Activated naive CD4-positive, alpha-beta T cell treated with anti-CD3 and anti-CD28 coated beads for 36 hours (primary cell): ENCODE measurements around the gene PMEPA1. TPM values are rescaled to one million over a fixed set of nuclear protein-coding genes. Genes with fewer than 3 reads are reported as not detected.

Experiments
- CTCF ChIA-PET: fragments of 350-600 bp; sonication (Branson Sonifier 250); formaldehyde crosslinking; loops from one replicate; lab custom pipeline; 2021; ENCODE audit warnings: antibody characterized with exemption; lab: Charles Lee
- DNase-seq: peaks from one replicate; pipeline ENCODE4 v3.0.0-alpha.2; 2020
- H3K27ac Mint-ChIP-seq: one replicate; pipeline ENCODE4 v1.8.0; 2021; ENCODE audit warnings: mild to moderate bottlenecking, mixed read lengths
- H3K27me3 Mint-ChIP-seq: one replicate; pipeline ENCODE4 v1.8.0; 2021; ENCODE audit warnings: low read depth, mixed read lengths
- H3K36me3 Mint-ChIP-seq: one replicate; pipeline ENCODE4 v1.8.0; 2021; ENCODE audit warnings: low read depth, mixed read lengths
- H3K4me1 Mint-ChIP-seq: one replicate; pipeline ENCODE4 v1.8.0; 2021; ENCODE audit warnings: low read depth, mixed read lengths
- H3K4me3 Mint-ChIP-seq: one replicate; pipeline ENCODE4 v1.8.0; 2021; ENCODE audit warnings: mild to moderate bottlenecking, moderate library complexity, mixed read lengths
- H3K9me3 Mint-ChIP-seq: one replicate; pipeline ENCODE4 v1.8.0; 2021; ENCODE audit warnings: mixed read lengths
- intact Hi-C: fragments of 100-400 bp; cut with micrococcal nuclease; formaldehyde crosslinking; loops from one replicate; pipeline ENCODE4 v1.15.1; 2023
- total RNA-seq, 2 experiments: library from RNA; stranded (reverse); gene quantifications; one replicate each; pipeline ENCODE4 v1.2.3, GENCODE V29; 2021

PMEPA1 gene
- total RNA-seq, 2 experiments from 2014 or later: 2.0 to 2.2 TPM

DNA sequence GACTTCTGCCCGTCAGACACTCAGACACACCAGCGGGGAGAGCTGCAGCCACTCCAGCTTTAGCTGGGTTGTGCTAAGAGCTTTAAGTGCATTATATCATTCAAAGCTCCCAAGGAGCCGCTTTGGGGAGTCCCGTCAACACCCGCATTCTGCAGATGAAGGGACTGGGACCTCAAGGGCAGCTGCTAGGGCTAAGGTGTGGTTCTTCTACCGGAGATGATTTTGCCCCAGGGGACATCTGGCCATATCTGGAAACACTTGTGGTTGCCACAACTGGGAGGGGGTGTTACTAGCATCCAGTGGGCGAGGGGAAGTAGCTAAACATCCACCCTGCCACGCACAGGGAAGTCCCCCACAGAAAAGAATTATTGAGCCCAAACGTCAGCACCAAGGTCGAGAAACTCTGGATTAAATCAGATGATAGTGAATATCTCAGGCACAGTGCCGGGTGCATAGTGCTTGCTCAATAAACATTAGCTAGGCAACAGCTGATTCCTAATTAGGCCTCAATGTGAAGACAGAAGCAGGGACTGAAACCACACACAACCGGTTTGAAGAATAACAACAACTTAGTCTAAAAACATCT, 29.6 kb downstream of the PMEPA1 start:
- no peaks in the 10 kb centered on the region for H3K9me3 Mint-ChIP-seq
- H3K4me3 Mint-ChIP-seq: no peak overlapping the region
- DNase-seq: no peak
- no peaks in the 10 kb centered on the region for H3K27me3 Mint-ChIP-seq
- no peak overlapping the region for H3K27ac Mint-ChIP-seq
- CTCF ChIA-PET: interaction anchor here (0.8 to 1.4 kb wide), 3 partner anchors 18 to 529 kb away, joined by 3 to 5 read pairs (median 3); no protein-coding TSS in a partner anchor
- no peaks in the 10 kb centered on the region for H3K36me3 Mint-ChIP-seq
- peaks cover 19% of the 10 kb centered on the region for H3K4me1 Mint-ChIP-seq
- intact Hi-C loops: no loop called here

GRCh38 chr20:57679113-57679512, 30.7 kb downstream of the PMEPA1 start:
- DNase-seq: no peak
- intact Hi-C loops: no loop called here
- Mint-ChIP-seq H3K27me3 (no peaks in the 10 kb centered on the region), H3K4me3 (no peak overlapping the region), H3K36me3 (no peaks in the 10 kb centered on the region), H3K4me1 (peaks cover 19% of the 10 kb centered on the region), H3K27ac (peak overlapping the region; percentile 14), H3K9me3 (no peaks in the 10 kb centered on the region)
- CTCF ChIA-PET: no interaction called here

DNA sequence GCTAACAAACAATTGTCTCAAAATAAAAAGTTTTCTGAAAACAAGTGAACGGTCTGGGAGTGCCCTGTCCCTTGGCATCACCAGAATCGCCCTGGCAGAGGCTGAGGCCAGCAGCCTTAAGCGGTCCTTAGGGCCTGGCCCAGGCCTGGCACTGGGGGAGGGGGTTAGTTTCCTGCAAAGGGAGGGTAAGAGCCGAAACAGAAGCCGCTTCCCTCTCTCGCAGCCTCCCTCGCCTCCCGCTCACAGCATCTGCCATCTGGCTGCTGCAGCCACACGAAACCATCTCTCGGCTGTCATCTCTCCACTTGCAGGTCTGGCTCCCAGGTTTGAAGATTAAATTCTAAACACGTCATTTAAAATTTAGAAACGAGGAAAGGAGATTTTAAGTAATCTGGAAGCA, 31.5 kb downstream of the PMEPA1 start:
- H3K27me3 Mint-ChIP-seq: no peaks in the 10 kb centered on the region
- no peak for DNase-seq
- no peaks in the 10 kb centered on the region for H3K36me3 Mint-ChIP-seq
- intact Hi-C loops: no loop called here
- H3K4me3 Mint-ChIP-seq: no peak overlapping the region
- no peak overlapping the region for H3K27ac Mint-ChIP-seq
- CTCF ChIA-PET: no interaction called here
- peaks cover 19% of the 10 kb centered on the region for H3K4me1 Mint-ChIP-seq
- no peaks in the 10 kb centered on the region for H3K9me3 Mint-ChIP-seq

DNA sequence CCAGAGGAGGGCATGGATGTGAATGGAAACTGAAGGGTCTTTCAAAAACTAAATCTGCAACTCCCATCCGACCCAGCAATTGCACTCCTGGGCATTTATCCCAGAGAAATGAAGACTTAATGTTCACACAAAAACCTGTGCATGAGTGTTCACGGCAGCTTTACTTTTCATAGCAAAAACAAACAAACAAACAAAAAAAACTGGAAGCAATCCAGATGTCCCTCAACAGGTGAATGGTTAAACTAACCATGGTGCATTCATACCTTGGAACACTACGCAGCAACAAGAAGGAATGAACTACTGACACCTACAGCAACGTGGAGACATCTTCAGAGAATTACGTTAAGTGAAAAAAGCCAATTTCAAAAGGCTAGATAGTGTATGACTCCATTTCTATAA, 32.2 kb downstream of the PMEPA1 start:
- H3K9me3 Mint-ChIP-seq: no peaks in the 10 kb centered on the region
- H3K4me1 Mint-ChIP-seq: peaks cover 19% of the 10 kb centered on the region
- intact Hi-C loops: no loop called here
- no peak overlapping the region for H3K27ac Mint-ChIP-seq
- H3K36me3 Mint-ChIP-seq: no peaks in the 10 kb centered on the region
- H3K4me3 Mint-ChIP-seq: no peak overlapping the region
- no peak for DNase-seq
- no peaks in the 10 kb centered on the region for H3K27me3 Mint-ChIP-seq
- CTCF ChIA-PET: no interaction called here

GRCh38 chr20:57676589-57677583, 32.9 kb downstream of the PMEPA1 start:
- DNase-seq: no peak
- no peak overlapping the region for H3K27ac Mint-ChIP-seq
- H3K36me3 Mint-ChIP-seq: no peaks in the 10 kb centered on the region
- H3K4me3 Mint-ChIP-seq: no peak overlapping the region
- CTCF ChIA-PET: no interaction called here
- intact Hi-C loops: no loop called here
- no peaks in the 10 kb centered on the region for H3K27me3 Mint-ChIP-seq
- H3K4me1 Mint-ChIP-seq: peaks cover 18% of the 10 kb centered on the region
- H3K9me3 Mint-ChIP-seq: no peaks in the 10 kb centered on the region

- Mint-ChIP-seq H3K9me3 (no peaks in the 10 kb centered on the region), H3K36me3 (no peaks in the 10 kb centered on the region), H3K27me3 (no peaks in the 10 kb centered on the region), H3K4me3 (no peak overlapping the region), H3K4me1 (peaks cover 7% of the 10 kb centered on the region), H3K27ac (no peak overlapping the region)
- CTCF ChIA-PET: no interaction called here
- DNase-seq: no peak
- intact Hi-C loops: no loop called here
These were observed 34.0 kb downstream of the PMEPA1 start for GRCh38 chr20:57675773-57676172.

DNA sequence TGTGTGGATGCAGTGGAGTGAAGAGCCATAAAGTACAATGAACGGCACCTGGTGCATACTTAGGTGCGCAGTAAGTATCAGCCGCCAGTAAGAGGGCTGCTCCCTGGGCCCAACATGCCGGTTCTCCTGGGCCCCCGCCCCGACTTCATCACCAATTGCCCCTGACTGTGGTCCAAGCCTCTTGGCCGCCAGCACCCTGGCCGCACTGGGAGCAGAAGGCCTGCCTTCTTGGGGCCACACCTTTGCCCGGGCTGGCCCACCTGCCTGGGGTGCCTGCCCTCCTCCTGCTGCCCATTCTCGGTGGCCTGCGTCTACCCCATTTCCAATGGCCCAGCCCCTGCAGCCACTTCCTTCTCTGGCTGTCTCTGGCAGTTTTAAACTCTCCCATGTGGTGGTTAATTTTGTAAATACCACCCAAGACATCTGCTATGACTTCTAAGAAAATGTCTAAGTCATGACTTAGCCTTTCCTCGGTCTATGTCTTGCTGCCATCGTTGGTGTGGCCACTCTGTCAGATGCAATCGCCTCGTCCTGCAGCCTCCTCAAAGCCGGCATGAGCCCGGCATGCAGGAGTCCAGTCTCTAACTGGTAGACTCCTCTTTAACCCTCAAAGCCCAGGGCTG, 36.8 kb downstream of the PMEPA1 start:
- no peaks in the 10 kb centered on the region for H3K4me1 Mint-ChIP-seq
- H3K27me3 Mint-ChIP-seq: no peaks in the 10 kb centered on the region
- H3K27ac Mint-ChIP-seq: no peak overlapping the region
- H3K4me3 Mint-ChIP-seq: no peak overlapping the region
- no peak for DNase-seq
- CTCF ChIA-PET: no interaction called here
- intact Hi-C loops: no loop called here
- H3K36me3 Mint-ChIP-seq: no peaks in the 10 kb centered on the region
- no peaks in the 10 kb centered on the region for H3K9me3 Mint-ChIP-seq

- no peak overlapping the region for H3K27ac Mint-ChIP-seq
- H3K36me3 Mint-ChIP-seq: no peaks in the 10 kb centered on the region
- H3K27me3 Mint-ChIP-seq: no peaks in the 10 kb centered on the region
- H3K4me1 Mint-ChIP-seq: no peaks in the 10 kb centered on the region
- intact Hi-C loops: no loop called here
- CTCF ChIA-PET: no interaction called here
- peak; percentile 15 for DNase-seq
- no peaks in the 10 kb centered on the region for H3K9me3 Mint-ChIP-seq
- no peak overlapping the region for H3K4me3 Mint-ChIP-seq
These were observed 37.7 kb downstream of the PMEPA1 start for GRCh38 chr20:57672164-57672563.

GRCh38 chr20:57671662-57672061, 38.2 kb downstream of the PMEPA1 start:
- Mint-ChIP-seq H3K4me1 (no peaks in the 10 kb centered on the region), H3K9me3 (no peaks in the 10 kb centered on the region), H3K36me3 (no peaks in the 10 kb centered on the region), H3K4me3 (no peak overlapping the region), H3K27me3 (no peaks in the 10 kb centered on the region), H3K27ac (no peak overlapping the region)
- CTCF ChIA-PET: no interaction called here
- DNase-seq: no peak
- intact Hi-C loops: no loop called here

- no peak for DNase-seq
- H3K27ac Mint-ChIP-seq: no peak overlapping the region
- no peak overlapping the region for H3K4me3 Mint-ChIP-seq
- CTCF ChIA-PET: no interaction called here
- no peaks in the 10 kb centered on the region for H3K27me3 Mint-ChIP-seq
- H3K9me3 Mint-ChIP-seq: no peaks in the 10 kb centered on the region
- no peaks in the 10 kb centered on the region for H3K36me3 Mint-ChIP-seq
- H3K4me1 Mint-ChIP-seq: no peaks in the 10 kb centered on the region
- intact Hi-C loops: no loop called here
These were observed 38.8 kb downstream of the PMEPA1 start for GRCh38 chr20:57671072-57671391.

- CTCF ChIA-PET: no interaction called here
- intact Hi-C loops: no loop called here
- Mint-ChIP-seq H3K9me3 (no peaks in the 10 kb centered on the region), H3K36me3 (no peaks in the 10 kb centered on the region), H3K27me3 (no peaks in the 10 kb centered on the region), H3K4me1 (no peaks in the 10 kb centered on the region), H3K27ac (no peak overlapping the region), H3K4me3 (no peak overlapping the region)
- DNase-seq: no peak
These were observed 39.3 kb downstream of the PMEPA1 start for GRCh38 chr20:57670288-57671071.

DNA sequence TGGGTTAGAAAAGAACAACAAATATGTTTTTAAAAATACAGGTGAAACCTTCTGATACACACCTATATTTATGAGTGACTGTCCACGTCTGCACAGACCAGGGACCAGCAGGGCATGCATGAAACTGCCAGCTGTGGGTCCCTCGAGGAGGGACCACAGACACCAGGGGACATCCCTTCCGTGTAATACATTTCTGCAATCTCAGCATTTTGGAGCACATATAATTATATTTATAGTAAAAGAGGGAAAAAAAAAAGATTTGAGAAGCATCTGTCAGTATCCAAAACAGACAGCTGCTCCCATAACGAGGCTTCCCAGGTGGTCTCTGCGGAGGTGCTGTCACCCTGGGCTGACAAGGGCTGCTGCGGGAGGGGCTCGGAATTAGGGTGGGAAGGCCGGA, 40.2 kb downstream of the PMEPA1 start:
- CTCF ChIA-PET: no interaction called here
- H3K36me3 Mint-ChIP-seq: no peaks in the 10 kb centered on the region
- no peaks in the 10 kb centered on the region for H3K27me3 Mint-ChIP-seq
- H3K27ac Mint-ChIP-seq: no peak overlapping the region
- H3K4me3 Mint-ChIP-seq: no peak overlapping the region
- DNase-seq: no peak
- intact Hi-C loops: no loop called here
- no peaks in the 10 kb centered on the region for H3K9me3 Mint-ChIP-seq
- H3K4me1 Mint-ChIP-seq: no peaks in the 10 kb centered on the region
